Upper lobe of right lung (tissue), 1 donor: Measurements from ENCODE around the gene SET. TPM values are rescaled to one million over a fixed set of nuclear protein-coding genes. Genes with fewer than 3 reads are reported as not detected.

Source experiments
- ATAC-seq: fragments of 200-7000 bp; cut with Tn5 transposase; one replicate; pipeline ENCODE4 v1.9.1; 2020; ENCODE audit warnings: mild to moderate bottlenecking, moderate library complexity
- DNase-seq: peaks from one replicate; pipeline ENCODE4 v3.0.0-alpha.2; 2020
- H3K27ac ChIP-seq: fragments of 200-600 bp; one replicate; pipeline ENCODE4 v1.8.0; 2022
- H3K27me3 ChIP-seq: fragments of 200-600 bp; one replicate; pipeline ENCODE4 v1.8.0; 2022; ENCODE audit warnings: mild to moderate bottlenecking
- H3K36me3 ChIP-seq: fragments of 200-600 bp; one replicate; pipeline ENCODE4 v1.8.0; 2022
- H3K4me1 ChIP-seq: fragments of 200-600 bp; one replicate; pipeline ENCODE4 v1.8.0; 2022
- H3K4me3 ChIP-seq: fragments of 200-600 bp; one replicate; pipeline ENCODE4 v1.8.0; 2022; ENCODE audit warnings: mild to moderate bottlenecking
- H3K9me3 ChIP-seq: fragments of 200-600 bp; one replicate; pipeline ENCODE4 v1.8.0; 2022
- intact Hi-C: fragments of 100-400 bp; cut with DNase I; formaldehyde crosslinking; loops from one replicate; pipeline ENCODE4 v1.11.0; 2022
- total RNA-seq: library from RNA; stranded (reverse); fragmentation: NEBNext Ultra II Directional; extraction: Animal tissue kit (Norgen Biotek cat#: 25700); gene quantifications from one replicate; pipeline ENCODE4 v1.2.1, GENCODE V29; 2021
- TF ChIP-seq, protein P1 (sequence below): fragments of 200-600 bp; IDR thresholded peaks from one replicate; pipeline ENCODE4 v1.8.0; 2022; ENCODE audit warnings: antibody characterized with exemption
- donor health status: DM: no; HTN: yes; CAD: no; lungs with severe emphysema.

Gene SET
- total RNA-seq, 1 donor from 2014 or later, result 227 TPM

GRCh38 chr9:128705051-128705965, 16.3 kb downstream of the SET start:
- Histone ChIP-seq H3K27ac (no peak overlapping the region), H3K4me3 (no peak overlapping the region), H3K4me1 (peaks cover 9% of the 10 kb centered on the region), H3K36me3 (no peaks in the 10 kb centered on the region), H3K27me3 (no peaks in the 10 kb centered on the region), H3K9me3 (no peaks in the 10 kb centered on the region)
- ATAC-seq (no peak), DNase-seq (peak; percentile 56)
- intact Hi-C loops, result no loop called here
- TF ChIP-seq, protein P1, sequence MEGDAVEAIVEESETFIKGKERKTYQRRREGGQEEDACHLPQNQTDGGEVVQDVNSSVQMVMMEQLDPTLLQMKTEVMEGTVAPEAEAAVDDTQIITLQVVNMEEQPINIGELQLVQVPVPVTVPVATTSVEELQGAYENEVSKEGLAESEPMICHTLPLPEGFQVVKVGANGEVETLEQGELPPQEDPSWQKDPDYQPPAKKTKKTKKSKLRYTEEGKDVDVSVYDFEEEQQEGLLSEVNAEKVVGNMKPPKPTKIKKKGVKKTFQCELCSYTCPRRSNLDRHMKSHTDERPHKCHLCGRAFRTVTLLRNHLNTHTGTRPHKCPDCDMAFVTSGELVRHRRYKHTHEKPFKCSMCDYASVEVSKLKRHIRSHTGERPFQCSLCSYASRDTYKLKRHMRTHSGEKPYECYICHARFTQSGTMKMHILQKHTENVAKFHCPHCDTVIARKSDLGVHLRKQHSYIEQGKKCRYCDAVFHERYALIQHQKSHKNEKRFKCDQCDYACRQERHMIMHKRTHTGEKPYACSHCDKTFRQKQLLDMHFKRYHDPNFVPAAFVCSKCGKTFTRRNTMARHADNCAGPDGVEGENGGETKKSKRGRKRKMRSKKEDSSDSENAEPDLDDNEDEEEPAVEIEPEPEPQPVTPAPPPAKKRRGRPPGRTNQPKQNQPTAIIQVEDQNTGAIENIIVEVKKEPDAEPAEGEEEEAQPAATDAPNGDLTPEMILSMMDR, result no peak

- intact Hi-C loops, result no loop called here
- no peaks in the 10 kb centered on the region for H3K27me3 ChIP-seq
- TF ChIP-seq, protein P1, result no peak
- no peaks in the 10 kb centered on the region for H3K36me3 ChIP-seq
- H3K4me1 ChIP-seq, result peaks cover 9% of the 10 kb centered on the region
- H3K27ac ChIP-seq, result no peak overlapping the region
- ATAC-seq, result no peak
- DNase-seq, result peak; percentile 18
- H3K9me3 ChIP-seq, result no peaks in the 10 kb centered on the region
- H3K4me3 ChIP-seq, result no peak overlapping the region
Measured at GRCh38 chr9:128706045-128706444, 17.0 kb downstream of the SET start.

DNA sequence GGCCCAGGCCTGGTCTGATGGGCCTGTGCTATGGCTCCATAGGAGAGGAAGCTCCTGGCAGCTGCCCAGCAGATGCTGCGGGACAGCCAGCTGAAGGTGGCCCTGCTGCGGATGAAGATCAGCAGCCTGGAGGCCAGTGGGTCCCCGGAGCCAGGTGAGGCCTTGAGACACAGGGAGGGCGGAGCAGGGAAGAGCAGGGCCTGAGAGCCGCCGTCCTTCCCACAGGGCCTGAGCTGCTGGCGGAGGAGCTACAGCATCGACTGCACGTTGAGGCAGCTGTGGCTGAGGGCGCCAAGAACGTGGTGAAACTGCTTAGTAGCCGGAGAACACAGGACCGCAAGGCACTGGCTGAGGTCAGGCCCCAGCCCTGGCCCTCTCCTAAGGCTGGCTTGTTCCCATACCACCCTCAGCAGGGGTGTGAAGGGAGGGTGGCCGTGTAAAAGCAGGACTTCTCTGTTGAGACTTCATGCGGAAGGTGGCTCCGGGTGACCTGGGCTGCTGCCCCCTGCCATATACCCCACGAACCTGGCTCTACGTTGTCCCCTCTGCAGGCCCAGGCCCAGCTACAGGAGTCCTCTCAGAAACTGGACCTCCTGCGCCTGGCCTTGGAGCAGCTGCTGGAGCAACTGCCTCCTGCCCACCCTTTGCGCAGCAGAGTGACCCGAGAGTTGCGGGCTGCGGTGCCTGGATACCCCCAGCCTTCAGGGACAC, 17.8 kb downstream of the SET start:
- peaks cover 5% of the 10 kb centered on the region for H3K4me1 ChIP-seq
- ATAC-seq (no peak), DNase-seq (peak; percentile 64)
- H3K27ac ChIP-seq, result no peak overlapping the region
- H3K4me3 ChIP-seq, result no peak overlapping the region
- H3K36me3 ChIP-seq, result no peaks in the 10 kb centered on the region
- intact Hi-C loops, result no loop called here
- no peaks in the 10 kb centered on the region for H3K9me3 ChIP-seq
- TF ChIP-seq, protein P1, result no peak
- H3K27me3 ChIP-seq, result no peaks in the 10 kb centered on the region

DNA sequence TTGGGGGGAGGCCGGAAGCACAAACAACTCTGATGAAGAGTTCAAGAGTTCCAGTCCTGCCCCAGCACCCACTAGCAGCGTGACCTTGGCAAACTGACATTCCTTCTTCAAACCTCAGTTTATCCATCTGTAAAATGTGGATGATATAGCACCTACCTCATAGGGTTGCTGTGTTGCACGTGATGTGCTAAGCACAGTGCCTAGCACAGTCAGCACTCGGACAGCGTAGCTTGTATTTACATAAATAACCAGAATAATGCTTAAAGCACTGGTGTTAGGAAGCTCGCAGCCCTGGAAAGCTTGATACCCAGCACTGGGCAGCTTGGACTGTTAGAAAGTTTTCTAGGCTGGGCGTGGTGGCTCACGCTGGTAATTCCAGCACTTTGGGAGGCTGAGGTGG, 18.4 kb downstream of the SET start:
- TF ChIP-seq, protein P1, result no peak
- ATAC-seq (no peak), DNase-seq (no peak)
- intact Hi-C loops, result no loop called here
- Histone ChIP-seq H3K36me3 (no peaks in the 10 kb centered on the region), H3K4me3 (no peak overlapping the region), H3K27ac (no peak overlapping the region), H3K9me3 (no peaks in the 10 kb centered on the region), H3K27me3 (no peaks in the 10 kb centered on the region), H3K4me1 (no peaks in the 10 kb centered on the region)

- H3K4me3 ChIP-seq, result no peak overlapping the region
- DNase-seq (peak; percentile 60), ATAC-seq (peak; percentile 13)
Measured at GRCh38 chr9:128712451-128713410, 23.7 kb downstream of the SET start.

More at GRCh38 chr9:128712451-128713410, 23.7 kb downstream of the SET start:
- Histone ChIP-seq H3K27me3 (no peaks in the 10 kb centered on the region), H3K4me1 (no peaks in the 10 kb centered on the region), H3K36me3 (no peaks in the 10 kb centered on the region), H3K9me3 (no peaks in the 10 kb centered on the region), H3K27ac (no peak overlapping the region)
- TF ChIP-seq, protein P1, result no peak
- intact Hi-C loops, result no loop called here
